GM12801 (cell line): ENCODE data around the gene SMIM28.

Experiments used
- CTCF ChIP-seq: IDR thresholded peaks from one replicate; pipeline ENCODE4 v1.5.1; 2011; ENCODE audit warnings: control low read depth; ENCODE audit not compliant: insufficient read length; ENCODE audit errors: extremely low read depth

The SMIM28 gene

GRCh38 chr6:138410972-138411880, 33.5 kb downstream of the SMIM28 start:
- no peak for TF ChIP-seq CTCF

- TF ChIP-seq CTCF = no peak
Observed at GRCh38 chr6:138415125-138415524, 37.4 kb downstream of the SMIM28 start.

GRCh38 chr6:138416206-138416605, 38.5 kb downstream of the SMIM28 start:
- no peak for TF ChIP-seq CTCF

- no peak for TF ChIP-seq CTCF
Observed at GRCh38 chr6:138417493-138418117, 39.9 kb downstream of the SMIM28 start.

GRCh38 chr6:138418118-138418742, 40.5 kb downstream of the SMIM28 start:
- TF ChIP-seq CTCF = no peak

GRCh38 chr6:138419766-138420165, 42.1 kb downstream of the SMIM28 start:
- no peak for TF ChIP-seq CTCF

GRCh38 chr6:138420356-138420755, 42.7 kb downstream of the SMIM28 start:
- no peak for TF ChIP-seq CTCF
